ENCODE measurements around the gene MEIOSIN.

DNA sequence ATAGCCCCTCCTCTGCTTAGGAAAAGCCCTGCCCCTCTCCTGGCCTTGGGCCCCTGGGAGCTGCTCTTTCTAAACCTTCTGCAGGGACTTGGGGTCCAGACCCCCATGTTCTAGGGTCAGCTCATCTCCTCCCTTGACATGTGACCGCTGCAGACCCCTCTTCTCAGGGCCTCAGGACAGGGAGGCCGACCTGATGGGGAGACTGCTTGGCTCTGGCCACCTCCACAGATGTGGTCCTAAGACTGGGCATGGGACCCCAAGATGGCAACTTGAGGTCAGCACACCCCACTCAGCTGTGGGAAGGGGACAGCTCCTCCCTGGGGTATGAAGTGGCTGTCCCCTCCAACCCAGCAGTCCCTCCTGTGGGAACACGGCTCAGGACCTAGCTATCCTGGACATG lies 39.7 kb downstream of the MEIOSIN start:
- TF ChIP-seq YY1 (IDR thresholded peaks at IDR 0.05; ENCODE audit: low read depth) (no peak), FOSL2 (IDR thresholded peaks at IDR 0.05; ENCODE audit: borderline replicate concordance, low read depth) (no peak), RAD21 (IDR thresholded peaks at IDR 0.05; ENCODE audit: low read length) (no peak), GABPA (IDR thresholded peaks at IDR 0.05; ENCODE audit: low read depth) (no peak), PBX3 (IDR thresholded peaks at IDR 0.05) (no peak)
- TF ChIP-seq, protein P1, sequence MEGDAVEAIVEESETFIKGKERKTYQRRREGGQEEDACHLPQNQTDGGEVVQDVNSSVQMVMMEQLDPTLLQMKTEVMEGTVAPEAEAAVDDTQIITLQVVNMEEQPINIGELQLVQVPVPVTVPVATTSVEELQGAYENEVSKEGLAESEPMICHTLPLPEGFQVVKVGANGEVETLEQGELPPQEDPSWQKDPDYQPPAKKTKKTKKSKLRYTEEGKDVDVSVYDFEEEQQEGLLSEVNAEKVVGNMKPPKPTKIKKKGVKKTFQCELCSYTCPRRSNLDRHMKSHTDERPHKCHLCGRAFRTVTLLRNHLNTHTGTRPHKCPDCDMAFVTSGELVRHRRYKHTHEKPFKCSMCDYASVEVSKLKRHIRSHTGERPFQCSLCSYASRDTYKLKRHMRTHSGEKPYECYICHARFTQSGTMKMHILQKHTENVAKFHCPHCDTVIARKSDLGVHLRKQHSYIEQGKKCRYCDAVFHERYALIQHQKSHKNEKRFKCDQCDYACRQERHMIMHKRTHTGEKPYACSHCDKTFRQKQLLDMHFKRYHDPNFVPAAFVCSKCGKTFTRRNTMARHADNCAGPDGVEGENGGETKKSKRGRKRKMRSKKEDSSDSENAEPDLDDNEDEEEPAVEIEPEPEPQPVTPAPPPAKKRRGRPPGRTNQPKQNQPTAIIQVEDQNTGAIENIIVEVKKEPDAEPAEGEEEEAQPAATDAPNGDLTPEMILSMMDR (IDR thresholded peaks at IDR 0.05): no peak
- TF ChIP-seq, protein P2, sequence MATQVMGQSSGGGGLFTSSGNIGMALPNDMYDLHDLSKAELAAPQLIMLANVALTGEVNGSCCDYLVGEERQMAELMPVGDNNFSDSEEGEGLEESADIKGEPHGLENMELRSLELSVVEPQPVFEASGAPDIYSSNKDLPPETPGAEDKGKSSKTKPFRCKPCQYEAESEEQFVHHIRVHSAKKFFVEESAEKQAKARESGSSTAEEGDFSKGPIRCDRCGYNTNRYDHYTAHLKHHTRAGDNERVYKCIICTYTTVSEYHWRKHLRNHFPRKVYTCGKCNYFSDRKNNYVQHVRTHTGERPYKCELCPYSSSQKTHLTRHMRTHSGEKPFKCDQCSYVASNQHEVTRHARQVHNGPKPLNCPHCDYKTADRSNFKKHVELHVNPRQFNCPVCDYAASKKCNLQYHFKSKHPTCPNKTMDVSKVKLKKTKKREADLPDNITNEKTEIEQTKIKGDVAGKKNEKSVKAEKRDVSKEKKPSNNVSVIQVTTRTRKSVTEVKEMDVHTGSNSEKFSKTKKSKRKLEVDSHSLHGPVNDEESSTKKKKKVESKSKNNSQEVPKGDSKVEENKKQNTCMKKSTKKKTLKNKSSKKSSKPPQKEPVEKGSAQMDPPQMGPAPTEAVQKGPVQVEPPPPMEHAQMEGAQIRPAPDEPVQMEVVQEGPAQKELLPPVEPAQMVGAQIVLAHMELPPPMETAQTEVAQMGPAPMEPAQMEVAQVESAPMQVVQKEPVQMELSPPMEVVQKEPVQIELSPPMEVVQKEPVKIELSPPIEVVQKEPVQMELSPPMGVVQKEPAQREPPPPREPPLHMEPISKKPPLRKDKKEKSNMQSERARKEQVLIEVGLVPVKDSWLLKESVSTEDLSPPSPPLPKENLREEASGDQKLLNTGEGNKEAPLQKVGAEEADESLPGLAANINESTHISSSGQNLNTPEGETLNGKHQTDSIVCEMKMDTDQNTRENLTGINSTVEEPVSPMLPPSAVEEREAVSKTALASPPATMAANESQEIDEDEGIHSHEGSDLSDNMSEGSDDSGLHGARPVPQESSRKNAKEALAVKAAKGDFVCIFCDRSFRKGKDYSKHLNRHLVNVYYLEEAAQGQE (IDR thresholded peaks at IDR 0.05; ENCODE audit: low read depth, low read length): no peak

Measured in SK-N-SH (cell line).